Vagina (tissue), 2 donors: Measurements from ENCODE around the gene HIVEP1. TPM values are rescaled to one million over a fixed set of nuclear protein-coding genes. Genes with fewer than 3 reads are reported as not detected.

Experiments
- DNase-seq, 2 donors: peaks; one replicate each; pipeline ENCODE4 v3.0.0-alpha.2; 2017; ENCODE audit errors: extremely low spot score in 2 of 2
- H3K27ac ChIP-seq: fragments of 200-600 bp; sonication (generic); one replicate; pipeline ENCODE4 v1.5.1; 2019
- H3K27me3 ChIP-seq: fragments of 200-600 bp; sonication (generic); one replicate; pipeline ENCODE4 v1.5.1; 2019
- H3K36me3 ChIP-seq, 2 donors: fragments of 200-600 bp; sonication (generic); one replicate each; pipeline ENCODE4 v1.5.1; 2017 to 2019
- H3K4me1 ChIP-seq: fragments of 200-600 bp; sonication (generic); one replicate; pipeline ENCODE4 v1.5.1; 2019
- H3K4me3 ChIP-seq, 2 donors: fragments of 200-600 bp; sonication (generic); 1 replicate in 1 of 2; 2 replicates in 1 of 2; pipeline ENCODE4 v1.5.1; 2016 to 2019
- H3K9me3 ChIP-seq: fragments of 200-600 bp; sonication (generic); one replicate; pipeline ENCODE4 v1.5.1; 2019
- POLR2A ChIP-seq, 2 donors: fragments of 450-650 bp; IDR thresholded peaks; one replicate each; pipeline ENCODE4 v1.6.1; 2017; ENCODE audit warnings: antibody characterized with exemption in 2 of 2, mild to moderate bottlenecking in 2 of 2, moderate library complexity in 2 of 2
- POLR2AphosphoS5 ChIP-seq, 2 donors: sonication (generic); formaldehyde crosslinking; IDR thresholded peaks; one replicate each; pipeline ENCODE4 v1.9.0; 2017; ENCODE audit warnings: antibody characterized with exemption in 2 of 2, mild to moderate bottlenecking in 2 of 2, low read depth in 1 of 2; ENCODE audit not compliant: insufficient read depth in 1 of 2
- intact Hi-C: fragments of 100-400 bp; cut with DNase I; formaldehyde crosslinking; loops from one replicate; pipeline ENCODE4 v1.15.1; 2023
- total RNA-seq: library from RNA; depleted of rRNA; stranded (reverse); fragments of >200 nt; gene quantifications from one replicate; pipeline ENCODE4 v1.2.3, GENCODE V29; 2016
- TF ChIP-seq, protein P1 (sequence below), 3 experiments: fragments of 450-650 bp in 2 of 3; fragments of 200-600 bp in 1 of 3; sonication (generic) in 1 of 3; IDR thresholded peaks; one replicate each; pipeline ENCODE4 v1.5.1; 2017 to 2019; ENCODE audit warnings: antibody characterized with exemption in 3 of 3, mild to moderate bottlenecking in 2 of 3, moderate library complexity in 2 of 3

The HIVEP1 gene
- total RNA-seq, 1 donor from 2014 or later = 36.1 TPM

- intact Hi-C loops = no loop called here
- no peak for DNase-seq
- no peaks in the 10 kb centered on the region for H3K36me3 ChIP-seq
- H3K27ac ChIP-seq = no peak overlapping the region
- H3K9me3 ChIP-seq = no peaks in the 10 kb centered on the region
- TF ChIP-seq POLR2AphosphoS5 (IDR thresholded peaks at IDR 0.05; ENCODE audit: insufficient read depth in 1 of 2, low read depth in 1 of 2) (no peak), POLR2A (IDR thresholded peaks at IDR 0.05) (no peak)
- TF ChIP-seq, protein P1, sequence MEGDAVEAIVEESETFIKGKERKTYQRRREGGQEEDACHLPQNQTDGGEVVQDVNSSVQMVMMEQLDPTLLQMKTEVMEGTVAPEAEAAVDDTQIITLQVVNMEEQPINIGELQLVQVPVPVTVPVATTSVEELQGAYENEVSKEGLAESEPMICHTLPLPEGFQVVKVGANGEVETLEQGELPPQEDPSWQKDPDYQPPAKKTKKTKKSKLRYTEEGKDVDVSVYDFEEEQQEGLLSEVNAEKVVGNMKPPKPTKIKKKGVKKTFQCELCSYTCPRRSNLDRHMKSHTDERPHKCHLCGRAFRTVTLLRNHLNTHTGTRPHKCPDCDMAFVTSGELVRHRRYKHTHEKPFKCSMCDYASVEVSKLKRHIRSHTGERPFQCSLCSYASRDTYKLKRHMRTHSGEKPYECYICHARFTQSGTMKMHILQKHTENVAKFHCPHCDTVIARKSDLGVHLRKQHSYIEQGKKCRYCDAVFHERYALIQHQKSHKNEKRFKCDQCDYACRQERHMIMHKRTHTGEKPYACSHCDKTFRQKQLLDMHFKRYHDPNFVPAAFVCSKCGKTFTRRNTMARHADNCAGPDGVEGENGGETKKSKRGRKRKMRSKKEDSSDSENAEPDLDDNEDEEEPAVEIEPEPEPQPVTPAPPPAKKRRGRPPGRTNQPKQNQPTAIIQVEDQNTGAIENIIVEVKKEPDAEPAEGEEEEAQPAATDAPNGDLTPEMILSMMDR (IDR thresholded peaks at IDR 0.05) = no peak
- no peak overlapping the region for H3K4me3 ChIP-seq
- peaks cover 25% of the 10 kb centered on the region for H3K4me1 ChIP-seq
- H3K27me3 ChIP-seq = no peaks in the 10 kb centered on the region
Observed at GRCh38 chr6:12026833-12027232, 14.7 kb downstream of the HIVEP1 start.

DNA sequence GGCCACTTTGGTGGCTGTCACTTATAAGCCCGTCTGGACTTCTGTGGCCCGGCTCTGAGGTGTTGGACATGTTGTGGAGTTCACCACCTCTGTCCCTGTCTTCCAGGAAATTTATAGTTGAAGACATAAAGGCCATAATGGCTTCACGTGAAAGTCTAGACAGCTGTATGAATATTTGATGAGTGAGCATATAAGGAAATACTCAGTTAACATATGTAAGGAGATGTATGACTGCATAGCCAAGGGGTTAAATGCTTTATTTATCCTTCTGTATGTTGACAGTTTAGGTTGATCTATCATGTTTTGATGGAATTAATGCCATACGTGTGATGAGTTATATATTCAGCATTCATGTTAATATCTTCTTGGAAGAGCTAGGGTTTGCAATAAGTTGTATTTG is 16.1 kb downstream of the HIVEP1 start:
- no peak overlapping the region for H3K4me3 ChIP-seq
- H3K27me3 ChIP-seq = no peaks in the 10 kb centered on the region
- DNase-seq = no peak
- H3K36me3 ChIP-seq = no peaks in the 10 kb centered on the region
- H3K27ac ChIP-seq = no peak overlapping the region
- H3K9me3 ChIP-seq = no peaks in the 10 kb centered on the region
- TF ChIP-seq POLR2AphosphoS5 (IDR thresholded peaks at IDR 0.05; ENCODE audit: insufficient read depth in 1 of 2, low read depth in 1 of 2) (no peak), POLR2A (IDR thresholded peaks at IDR 0.05) (no peak)
- TF ChIP-seq, protein P1 (IDR thresholded peaks at IDR 0.05) = no peak
- intact Hi-C loops = no loop called here
- H3K4me1 ChIP-seq = peaks cover 21% of the 10 kb centered on the region

- H3K36me3 ChIP-seq = no peaks in the 10 kb centered on the region
- intact Hi-C loops = no loop called here
- TF ChIP-seq, protein P1 (IDR thresholded peaks at IDR 0.05) = no peak
- TF ChIP-seq POLR2A (IDR thresholded peaks at IDR 0.05) = no peak
- no peak for TF ChIP-seq POLR2AphosphoS5 (IDR thresholded peaks at IDR 0.05; ENCODE audit: insufficient read depth in 1 of 2, low read depth in 1 of 2)
Observed at GRCh38 chr6:12029979-12030737, 18.0 kb downstream of the HIVEP1 start.

GRCh38 chr6:12030993-12031550 is 19.0 kb downstream of the HIVEP1 start:
- intact Hi-C loops = no loop called here
- TF ChIP-seq POLR2AphosphoS5 (IDR thresholded peaks at IDR 0.05; ENCODE audit: insufficient read depth in 1 of 2, low read depth in 1 of 2) (no peak), POLR2A (IDR thresholded peaks at IDR 0.05) (no peak)
- TF ChIP-seq, protein P1 (IDR thresholded peaks at IDR 0.05) = no peak
- H3K9me3 ChIP-seq = no peaks in the 10 kb centered on the region
- no peaks in the 10 kb centered on the region for H3K27me3 ChIP-seq
- H3K27ac ChIP-seq = no peak overlapping the region
- no peak overlapping the region for H3K4me3 ChIP-seq
- peaks cover 24% of the 10 kb centered on the region for H3K4me1 ChIP-seq
- DNase-seq = no peak
- no peaks in the 10 kb centered on the region for H3K36me3 ChIP-seq

More at GRCh38 chr6:12029979-12030737, 18.0 kb downstream of the HIVEP1 start:
- no peak for DNase-seq
- no peaks in the 10 kb centered on the region for H3K27me3 ChIP-seq
- H3K4me1 ChIP-seq = peaks cover 33% of the 10 kb centered on the region
- no peak overlapping the region for H3K4me3 ChIP-seq
- no peaks in the 10 kb centered on the region for H3K9me3 ChIP-seq
- H3K27ac ChIP-seq = no peak overlapping the region
